Kidney epithelial cell (primary cell): ENCODE measurements around the gene RUBCN. TPM values are rescaled to one million over a fixed set of nuclear protein-coding genes. Genes with fewer than 3 reads are reported as not detected.

Experiments used
- DNase-seq: peaks from one replicate; pipeline ENCODE4 v3.0.0-alpha.2; 2010; ENCODE audit warnings: low read depth
- H3K27me3 ChIP-seq: 2 replicates; pipeline ENCODE4 v1.6.0; 2011; ENCODE audit warnings: low read length; ENCODE audit not compliant: control insufficient read depth, insufficient read depth
- H3K36me3 ChIP-seq: 2 replicates; pipeline ENCODE4 v1.5.1; 2011; ENCODE audit warnings: low read length; ENCODE audit not compliant: control insufficient read depth, insufficient read depth
- H3K4me3 ChIP-seq: 2 replicates; pipeline ENCODE4 v1.5.1; 2011; ENCODE audit warnings: low read depth, mild to moderate bottlenecking, control low read depth, low read length
- total RNA-seq: library from RNA; depleted of rRNA; stranded (reverse); fragments of >200 nt; gene quantifications from 2 replicates; pipeline ENCODE4 v1.2.3, GENCODE V29; 2015
- TF ChIP-seq, protein P1 (sequence below): IDR thresholded peaks from 2 replicates; pipeline ENCODE4 v1.5.1; 2011; ENCODE audit warnings: mild to moderate bottlenecking, moderate library complexity, low read length, control low read depth, inconsistent platforms; ENCODE audit not compliant: insufficient read depth, poor library complexity, severe bottlenecking

The RUBCN gene
- total RNA-seq, 1 donor from 2014 or later: 47.3 TPM

DNA sequence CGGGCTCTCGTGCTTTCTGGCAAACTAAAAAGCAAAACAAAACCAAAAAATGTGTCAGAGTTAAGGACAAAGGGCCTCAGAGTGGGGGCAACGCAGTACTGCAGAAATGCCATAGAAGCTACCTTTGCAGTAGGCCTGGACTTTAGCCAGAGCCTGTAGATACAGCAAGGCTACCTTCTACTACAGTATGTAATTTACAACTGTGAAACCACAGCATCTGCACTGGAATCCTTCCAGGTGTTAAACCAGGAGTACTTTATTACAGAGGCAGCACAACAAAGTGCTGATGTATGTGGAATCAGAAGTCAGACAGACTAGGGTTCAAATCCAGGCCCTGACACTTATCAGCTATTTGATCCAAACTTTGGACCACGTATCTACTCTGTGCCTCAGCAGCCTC lies 34.9 kb downstream of the RUBCN start:
- no peak overlapping the region for H3K4me3 ChIP-seq
- no peak for DNase-seq
- TF ChIP-seq, protein P1, sequence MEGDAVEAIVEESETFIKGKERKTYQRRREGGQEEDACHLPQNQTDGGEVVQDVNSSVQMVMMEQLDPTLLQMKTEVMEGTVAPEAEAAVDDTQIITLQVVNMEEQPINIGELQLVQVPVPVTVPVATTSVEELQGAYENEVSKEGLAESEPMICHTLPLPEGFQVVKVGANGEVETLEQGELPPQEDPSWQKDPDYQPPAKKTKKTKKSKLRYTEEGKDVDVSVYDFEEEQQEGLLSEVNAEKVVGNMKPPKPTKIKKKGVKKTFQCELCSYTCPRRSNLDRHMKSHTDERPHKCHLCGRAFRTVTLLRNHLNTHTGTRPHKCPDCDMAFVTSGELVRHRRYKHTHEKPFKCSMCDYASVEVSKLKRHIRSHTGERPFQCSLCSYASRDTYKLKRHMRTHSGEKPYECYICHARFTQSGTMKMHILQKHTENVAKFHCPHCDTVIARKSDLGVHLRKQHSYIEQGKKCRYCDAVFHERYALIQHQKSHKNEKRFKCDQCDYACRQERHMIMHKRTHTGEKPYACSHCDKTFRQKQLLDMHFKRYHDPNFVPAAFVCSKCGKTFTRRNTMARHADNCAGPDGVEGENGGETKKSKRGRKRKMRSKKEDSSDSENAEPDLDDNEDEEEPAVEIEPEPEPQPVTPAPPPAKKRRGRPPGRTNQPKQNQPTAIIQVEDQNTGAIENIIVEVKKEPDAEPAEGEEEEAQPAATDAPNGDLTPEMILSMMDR: no peak
- H3K36me3 ChIP-seq: no peaks in the 10 kb centered on the region
- H3K27me3 ChIP-seq: no peaks in the 10 kb centered on the region

DNA sequence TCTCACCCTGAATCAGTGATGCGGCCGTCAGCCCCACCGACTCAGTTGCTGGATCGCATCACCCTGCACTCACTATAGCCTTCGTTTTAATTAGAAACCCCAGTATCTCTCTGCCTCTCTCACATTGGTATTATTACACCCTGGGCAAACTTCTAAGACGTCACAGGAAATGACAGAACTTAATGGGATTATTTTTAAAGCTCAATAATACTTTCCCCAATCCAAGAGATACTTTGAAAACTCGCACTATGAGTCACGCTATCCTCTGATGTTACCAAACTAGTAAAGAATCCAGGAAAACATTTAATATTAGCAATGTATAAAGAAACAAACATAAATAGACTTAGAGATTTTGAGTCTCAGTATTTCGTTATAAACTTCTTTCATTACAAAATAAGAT lies 36.6 kb downstream of the RUBCN start:
- Histone ChIP-seq H3K4me3 (no peak overlapping the region), H3K36me3 (no peaks in the 10 kb centered on the region), H3K27me3 (no peaks in the 10 kb centered on the region)
- DNase-seq: no peak
- TF ChIP-seq, protein P1: no peak

DNA sequence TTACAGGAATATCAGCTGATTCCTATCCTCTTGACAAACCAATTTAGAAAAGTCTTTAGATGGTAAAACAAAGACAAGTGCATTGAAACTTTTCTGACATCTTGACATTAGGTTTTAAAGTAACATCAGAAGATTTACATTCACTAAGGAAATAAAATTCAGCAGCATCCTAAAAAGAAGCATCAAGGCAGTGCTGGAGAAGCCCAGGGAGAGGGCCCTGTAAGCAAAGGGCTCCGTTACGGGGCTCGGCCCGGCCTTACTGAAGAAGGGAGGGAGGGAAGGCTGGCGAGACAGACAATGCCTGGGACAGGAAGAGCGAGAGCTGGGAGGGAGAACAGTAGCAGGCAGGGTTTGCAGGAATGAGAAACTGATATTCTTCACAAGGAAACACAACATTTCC lies 39.3 kb downstream of the RUBCN start:
- Histone ChIP-seq H3K27me3 (no peaks in the 10 kb centered on the region), H3K4me3 (no peak overlapping the region), H3K36me3 (no peaks in the 10 kb centered on the region)
- TF ChIP-seq, protein P1: no peak
- no peak for DNase-seq

DNA sequence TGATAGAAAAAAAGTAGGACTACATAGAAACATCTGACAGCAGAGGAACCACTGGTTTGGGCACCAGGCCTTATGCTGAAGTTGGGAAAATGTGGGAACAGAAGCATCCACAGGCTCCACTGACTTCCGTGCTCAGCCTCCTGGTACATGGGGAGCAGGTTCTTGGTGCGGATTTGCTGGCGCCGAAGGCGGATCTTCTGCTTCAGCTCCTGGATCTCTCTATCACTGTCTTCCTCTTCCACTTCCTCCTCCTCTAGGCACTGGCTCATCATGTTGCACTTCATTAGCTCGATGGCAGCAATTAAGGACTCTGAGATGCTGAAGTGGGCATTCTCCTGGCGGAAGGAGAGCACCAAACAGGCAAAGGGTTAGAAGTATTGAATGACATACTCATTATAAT lies 42.5 kb downstream of the RUBCN start:
- Histone ChIP-seq H3K4me3 (no peak overlapping the region), H3K27me3 (no peaks in the 10 kb centered on the region), H3K36me3 (no peaks in the 10 kb centered on the region)
- TF ChIP-seq, protein P1: no peak
- no peak for DNase-seq

DNA sequence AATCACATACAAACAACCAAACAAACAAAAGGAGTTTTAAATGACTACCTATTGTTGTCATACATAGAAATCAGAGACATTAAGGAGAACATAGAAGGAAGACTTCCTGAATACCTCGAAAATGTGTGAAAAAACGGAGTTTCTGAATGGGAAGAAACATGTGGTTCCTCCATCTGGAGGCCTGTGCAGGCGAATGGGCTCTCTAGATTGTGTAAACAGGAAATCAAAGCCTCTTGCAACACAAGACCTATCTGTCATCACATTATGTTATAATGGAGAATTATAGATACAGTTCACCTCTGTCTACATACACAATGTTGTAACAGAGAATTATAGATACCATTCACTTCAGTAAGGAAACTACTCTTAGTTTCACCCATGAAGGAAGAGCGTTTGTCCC lies 44.1 kb downstream of the RUBCN start:
- Histone ChIP-seq H3K4me3 (no peak overlapping the region), H3K36me3 (no peaks in the 10 kb centered on the region), H3K27me3 (no peaks in the 10 kb centered on the region)
- DNase-seq: no peak
- TF ChIP-seq, protein P1: no peak

DNA sequence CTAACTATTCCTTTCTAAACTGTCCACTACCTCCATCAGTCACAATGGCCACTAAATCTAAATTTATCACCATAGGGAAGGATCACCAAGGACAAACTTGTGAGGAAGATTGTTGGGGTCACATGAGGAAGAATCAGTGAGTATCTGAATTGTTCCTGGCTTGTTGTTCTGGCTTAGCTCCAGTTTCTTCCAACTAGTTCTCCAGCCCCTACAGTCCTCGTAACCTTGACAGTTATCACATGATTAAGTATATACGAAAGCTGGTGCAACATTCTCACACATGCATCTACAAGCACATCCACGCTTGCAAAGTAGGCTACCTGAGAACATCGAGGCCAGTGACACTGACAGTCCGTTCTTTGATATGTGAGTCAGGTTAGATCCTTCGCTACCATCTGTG lies 46.0 kb downstream of the RUBCN start:
- TF ChIP-seq, protein P1: no peak
- Histone ChIP-seq H3K27me3 (no peaks in the 10 kb centered on the region), H3K36me3 (no peaks in the 10 kb centered on the region), H3K4me3 (no peak overlapping the region)
- no peak for DNase-seq
